Ascending aorta (tissue), 2 donors: Measurements from ENCODE around the gene MGAT5. TPM values are rescaled to one million over a fixed set of nuclear protein-coding genes. Genes with fewer than 3 reads are reported as not detected.

Experiments used
- DNase-seq, 2 donors: peaks; one replicate each; pipeline ENCODE4 v3.0.0-alpha.2; 2019; ENCODE audit warnings: low spot score in 2 of 2
- H3K27ac ChIP-seq, 2 donors: fragments of 200-600 bp; sonication (generic); one replicate each; pipeline ENCODE4 v1.5.1; 2016 to 2017; ENCODE audit warnings: mild to moderate bottlenecking in 1 of 2
- H3K27me3 ChIP-seq: fragments of 200-600 bp; sonication (generic); one replicate; pipeline ENCODE4 v1.5.1; 2017
- H3K36me3 ChIP-seq, 2 donors: fragments of 200-600 bp; sonication (generic); one replicate each; pipeline ENCODE4 v1.5.1; 2016
- H3K4me1 ChIP-seq, 2 donors: fragments of 200-600 bp; sonication (generic); one replicate each; pipeline ENCODE4 v1.5.1; 2016 to 2017; ENCODE audit warnings: mild to moderate bottlenecking in 1 of 2
- H3K4me3 ChIP-seq, 2 donors: fragments of 200-600 bp; sonication (generic); one replicate each; pipeline ENCODE4 v1.5.1; 2016 to 2017; ENCODE audit warnings: mild to moderate bottlenecking in 1 of 2
- H3K9me3 ChIP-seq, 2 donors: fragments of 200-600 bp; sonication (generic); one replicate each; pipeline ENCODE4 v1.5.1; 2016
- CTCF ChIP-seq, 3 experiments: fragments of 200-600 bp in 2 of 3; fragments of 450-650 bp in 1 of 3; sonication (generic) in 2 of 3; IDR thresholded peaks; one replicate each; pipeline ENCODE4 v1.5.1; 2016 to 2019; ENCODE audit warnings: antibody characterized with exemption in 3 of 3, mild to moderate bottlenecking in 1 of 3, moderate library complexity in 1 of 3
- intact Hi-C: fragments of 100-400 bp; cut with DNase I; formaldehyde crosslinking; loops from one replicate; pipeline ENCODE4 v1.15.1; 2023
- total RNA-seq: library from RNA; depleted of rRNA; stranded (reverse); fragments of >200 nt; gene quantifications from one replicate; pipeline ENCODE4 v1.1.0, GENCODE V29; 2016

MGAT5 gene
- total RNA-seq, 1 donor from 2014 or later, result 15.4 TPM

GRCh38 chr2:134304394-134305108 is 50.7 kb downstream of the MGAT5 start:
- Histone ChIP-seq H3K9me3 (no peaks in the 10 kb centered on the region), H3K27ac (no peak overlapping the region), H3K4me3 (no peak overlapping the region), H3K4me1 (peaks cover 0 to 11% of the 10 kb centered on the region in 2 donors), H3K36me3 (no peaks in the 10 kb centered on the region), H3K27me3 (no peaks in the 10 kb centered on the region)
- intact Hi-C loops, result no loop called here
- no peak for TF ChIP-seq CTCF (IDR thresholded peaks at IDR 0.05)
- no peak for DNase-seq

GRCh38 chr2:134305109-134305491 is 51.2 kb downstream of the MGAT5 start:
- Histone ChIP-seq H3K36me3 (no peaks in the 10 kb centered on the region), H3K27ac (no peak overlapping the region), H3K27me3 (no peaks in the 10 kb centered on the region), H3K9me3 (no peaks in the 10 kb centered on the region), H3K4me3 (no peak overlapping the region), H3K4me1 (peaks cover 0 to 12% of the 10 kb centered on the region in 2 donors)
- intact Hi-C loops, result no loop called here
- no peak for DNase-seq
- TF ChIP-seq CTCF (IDR thresholded peaks at IDR 0.05), result no peak

- TF ChIP-seq CTCF (IDR thresholded peaks at IDR 0.05), result no peak
- Histone ChIP-seq H3K27ac (no peak overlapping the region), H3K9me3 (no peaks in the 10 kb centered on the region), H3K27me3 (no peaks in the 10 kb centered on the region), H3K4me1 (peaks cover 0 to 15% of the 10 kb centered on the region in 2 donors), H3K4me3 (no peak overlapping the region), H3K36me3 (no peaks in the 10 kb centered on the region)
- no peak for DNase-seq
- intact Hi-C loops, result no loop called here
Measured at GRCh38 chr2:134306521-134306920, 52.6 kb downstream of the MGAT5 start.

GRCh38 chr2:134307334-134307733 is 53.5 kb downstream of the MGAT5 start:
- Histone ChIP-seq H3K27ac (no peak overlapping the region), H3K4me1 (peaks cover 0 to 11% of the 10 kb centered on the region in 2 donors), H3K27me3 (no peaks in the 10 kb centered on the region), H3K4me3 (no peak overlapping the region), H3K36me3 (no peaks in the 10 kb centered on the region), H3K9me3 (no peaks in the 10 kb centered on the region)
- intact Hi-C loops, result no loop called here
- TF ChIP-seq CTCF (IDR thresholded peaks at IDR 0.05), result no peak
- no peak for DNase-seq

- H3K4me1 ChIP-seq, result peaks cover 0 to 11% of the 10 kb centered on the region in 2 donors
- no peaks in the 10 kb centered on the region for H3K9me3 ChIP-seq
- H3K27me3 ChIP-seq, result no peaks in the 10 kb centered on the region
- no peak overlapping the region for H3K4me3 ChIP-seq
- intact Hi-C loops, result no loop called here
- DNase-seq, result no peak
- no peak for TF ChIP-seq CTCF (IDR thresholded peaks at IDR 0.05)
- H3K36me3 ChIP-seq, result no peaks in the 10 kb centered on the region
- no peak overlapping the region for H3K27ac ChIP-seq
Measured at GRCh38 chr2:134308474-134309385, 54.9 kb downstream of the MGAT5 start.
